CD14-positive monocyte (primary cell): ENCODE results near the gene CDH8. TPM values are rescaled to one million over a fixed set of nuclear protein-coding genes. Genes with fewer than 3 reads are reported as not detected.

ENCODE experiments used
- DNase-seq, 3 donors: peaks; one replicate each; pipeline ENCODE4 v3.0.0-alpha.2; 2011 to 2022
- H2AFZ ChIP-seq: 2 replicates; pipeline ENCODE4 v1.6.0; 2012; ENCODE audit warnings: mild to moderate bottlenecking, low read depth, low read length, inconsistent platforms; ENCODE audit not compliant: insufficient read depth, poor library complexity, severe bottlenecking
- H3K27ac ChIP-seq, 2 donors: 1 replicate in 1 of 2; 2 replicates in 1 of 2; pipeline ENCODE4 v1.5.1; 2012 to 2013; ENCODE audit warnings: low read length in 2 of 2, control low read depth in 1 of 2, inconsistent platforms in 1 of 2, low read depth in 1 of 2, mild to moderate bottlenecking in 1 of 2
- H3K27me3 ChIP-seq, 2 donors: one replicate each; pipeline versions ENCODE4 v1.6.0 to v1.6.1; 2011 to 2013; ENCODE audit warnings: low read length in 2 of 2; ENCODE audit not compliant: control insufficient read depth in 2 of 2, insufficient read depth in 2 of 2
- H3K36me3 ChIP-seq, 2 donors: replicated peaks in 1 of 2; 1 replicate in 1 of 2; 2 replicates in 1 of 2; pipeline versions ENCODE4 v1.5.1 to v1.6.1; 2012 to 2013; ENCODE audit warnings: low read length in 2 of 2, control low read depth in 1 of 2, inconsistent platforms in 1 of 2, mild to moderate bottlenecking in 1 of 2; ENCODE audit not compliant: insufficient read depth in 2 of 2, control insufficient read depth in 1 of 2
- H3K4me1 ChIP-seq, 2 donors: 1 replicate in 1 of 2; 2 replicates in 1 of 2; pipeline versions ENCODE4 v1.5.1 to v1.6.1; 2012 to 2013; ENCODE audit warnings: low read length in 2 of 2, control low read depth in 1 of 2, inconsistent platforms in 1 of 2, mild to moderate bottlenecking in 1 of 2, moderate library complexity in 1 of 2; ENCODE audit not compliant: insufficient read depth in 2 of 2, control insufficient read depth in 1 of 2
- H3K4me2 ChIP-seq: replicated peaks from 2 replicates; pipeline ENCODE3; 2012; ENCODE audit warnings: low read length, moderate library complexity, mild to moderate bottlenecking; ENCODE audit not compliant: poor library complexity, severe bottlenecking; ENCODE audit errors: extremely low read depth
- H3K4me3 ChIP-seq, 3 experiments: fragments of 200-600 bp in 1 of 3; sonication (generic) in 1 of 3; replicated peaks in 1 of 3; 1 replicate in 2 of 3; 2 replicates in 1 of 3; pipeline ENCODE4 v1.5.1; 2011 to 2013; ENCODE audit warnings: low read length in 3 of 3, mild to moderate bottlenecking in 3 of 3, control low read depth in 2 of 3, low read depth in 2 of 3, inconsistent platforms in 1 of 3, moderate library complexity in 1 of 3
- H3K79me2 ChIP-seq: 2 replicates; pipeline ENCODE4 v1.6.0; 2012; ENCODE audit warnings: mild to moderate bottlenecking, control low read depth, inconsistent platforms, low read length, moderate library complexity; ENCODE audit not compliant: insufficient read depth
- H3K9ac ChIP-seq: 2 replicates; pipeline ENCODE4 v1.6.0; 2017; ENCODE audit warnings: low read length, mild to moderate bottlenecking; ENCODE audit not compliant: insufficient read depth, poor library complexity, severe bottlenecking
- H3K9me3 ChIP-seq, 2 donors: replicated peaks in 1 of 2; 1 replicate in 1 of 2; 2 replicates in 1 of 2; pipeline versions ENCODE4 v1.5.1 to v1.6.1; 2012 to 2013; ENCODE audit warnings: low read length in 2 of 2, control low read depth in 1 of 2; ENCODE audit not compliant: control insufficient read depth in 1 of 2, insufficient read depth in 1 of 2
- H4K20me1 ChIP-seq: 2 replicates; pipeline ENCODE4 v1.6.0; 2012; ENCODE audit warnings: mild to moderate bottlenecking, low read length, control low read depth, moderate library complexity; ENCODE audit not compliant: insufficient read depth
- H3K27ac Mint-ChIP-seq, 7 donors: one replicate each; pipeline ENCODE4 v1.8.0; 2020; ENCODE audit warnings: mild to moderate bottlenecking in 7 of 7, mixed read lengths in 7 of 7, moderate library complexity in 6 of 7, inconsistent platforms in 2 of 7
- H3K27me3 Mint-ChIP-seq, 3 donors: one replicate each; pipeline ENCODE4 v1.8.0; 2021 to 2022; ENCODE audit warnings: low read depth in 3 of 3, mild to moderate bottlenecking in 3 of 3, mixed read lengths in 3 of 3, moderate library complexity in 3 of 3, inconsistent platforms in 1 of 3
- H3K36me3 Mint-ChIP-seq, 2 donors: one replicate each; pipeline ENCODE4 v1.8.0; 2020; ENCODE audit warnings: mixed read lengths in 2 of 2, inconsistent platforms in 1 of 2, mild to moderate bottlenecking in 1 of 2
- H3K4me1 Mint-ChIP-seq: one replicate; pipeline ENCODE4 v1.8.0; 2020; ENCODE audit warnings: mild to moderate bottlenecking, mixed read lengths
- H3K4me3 Mint-ChIP-seq, 2 donors: one replicate each; pipeline ENCODE4 v1.8.0; 2020; ENCODE audit warnings: mild to moderate bottlenecking in 2 of 2, mixed read lengths in 2 of 2, moderate library complexity in 1 of 2
- H3K9me3 Mint-ChIP-seq, 7 donors: one replicate each; pipeline ENCODE4 v1.8.0; 2020 to 2022; ENCODE audit warnings: mixed read lengths in 7 of 7, mild to moderate bottlenecking in 6 of 7, moderate library complexity in 6 of 7, inconsistent platforms in 2 of 7
- WGBS: methylation state at CpG from one replicate; pipeline ENCODE4 v1.1.5; 2013; ENCODE audit warnings: missing lambda C conversion rate; ENCODE audit not compliant: insufficient coverage; 5-methylcytosine and 5-hydroxymethylcytosine counted together
- intact Hi-C, 2 donors: fragments of 100-400 bp; cut with micrococcal nuclease; formaldehyde crosslinking; loops; one replicate each; pipeline versions ENCODE4 v1.15.0 to v1.15.1; 2023
- polyA plus RNA-seq, 3 donors: library from polyadenylated mRNA; depleted of rRNA in 1 of 3; unstranded in 2 of 3; stranded (reverse) in 1 of 3; fragments of 300-500 nt in 2 of 3; fragments of >200 nt in 1 of 3; fragmentation: Illumina TruSeq in 2 of 3; gene quantifications; 1 replicate in 2 of 3; 2 replicates in 1 of 3; pipeline ENCODE4 v1.2.3, GENCODE V29; 2012 to 2021
- TF ChIP-seq, protein P1 (sequence below): fragments of 200-600 bp; IDR thresholded peaks from one replicate; pipeline ENCODE4 v1.8.0; 2022; ENCODE audit warnings: antibody characterized with exemption, mild to moderate bottlenecking

The CDH8 gene
- polyA plus RNA-seq, 3 donors: not detected

GRCh38 chr16:62068747-62069146 is 32.5 kb upstream of the CDH8 start:
- peaks cover 0 to 1% (median 0%) of the 10 kb centered on the region in 3 donors for H3K27me3 Mint-ChIP-seq
- Histone ChIP-seq H3K27ac (no peak overlapping the region), H2AFZ (no peak overlapping the region), H3K36me3 (no peaks in the 10 kb centered on the region), H3K4me1 (no peaks in the 10 kb centered on the region), H3K79me2 (no peaks in the 10 kb centered on the region), H4K20me1 (no peaks in the 10 kb centered on the region), H3K4me3 (no peak overlapping the region), H3K9me3 (no peaks in the 10 kb centered on the region), H3K9ac (no peak overlapping the region), H3K4me2 (no peak overlapping the region), H3K27me3 (no peaks in the 10 kb centered on the region)
- WGBS: no CpG with 5 or more reads among the region's 1 CpG
- H3K4me1 Mint-ChIP-seq: no peaks in the 10 kb centered on the region
- no peaks in the 10 kb centered on the region for H3K36me3 Mint-ChIP-seq
- TF ChIP-seq, protein P1, sequence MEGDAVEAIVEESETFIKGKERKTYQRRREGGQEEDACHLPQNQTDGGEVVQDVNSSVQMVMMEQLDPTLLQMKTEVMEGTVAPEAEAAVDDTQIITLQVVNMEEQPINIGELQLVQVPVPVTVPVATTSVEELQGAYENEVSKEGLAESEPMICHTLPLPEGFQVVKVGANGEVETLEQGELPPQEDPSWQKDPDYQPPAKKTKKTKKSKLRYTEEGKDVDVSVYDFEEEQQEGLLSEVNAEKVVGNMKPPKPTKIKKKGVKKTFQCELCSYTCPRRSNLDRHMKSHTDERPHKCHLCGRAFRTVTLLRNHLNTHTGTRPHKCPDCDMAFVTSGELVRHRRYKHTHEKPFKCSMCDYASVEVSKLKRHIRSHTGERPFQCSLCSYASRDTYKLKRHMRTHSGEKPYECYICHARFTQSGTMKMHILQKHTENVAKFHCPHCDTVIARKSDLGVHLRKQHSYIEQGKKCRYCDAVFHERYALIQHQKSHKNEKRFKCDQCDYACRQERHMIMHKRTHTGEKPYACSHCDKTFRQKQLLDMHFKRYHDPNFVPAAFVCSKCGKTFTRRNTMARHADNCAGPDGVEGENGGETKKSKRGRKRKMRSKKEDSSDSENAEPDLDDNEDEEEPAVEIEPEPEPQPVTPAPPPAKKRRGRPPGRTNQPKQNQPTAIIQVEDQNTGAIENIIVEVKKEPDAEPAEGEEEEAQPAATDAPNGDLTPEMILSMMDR: no peak
- no peak overlapping the region for H3K27ac Mint-ChIP-seq
- peaks cover 0 to 4% (median 2%) of the 10 kb centered on the region in 7 donors for H3K9me3 Mint-ChIP-seq
- DNase-seq: no peak
- no peak overlapping the region for H3K4me3 Mint-ChIP-seq
- intact Hi-C loops: no loop called here

- DNase-seq: no peak
- Mint-ChIP-seq H3K9me3 (peaks cover 0 to 4% (median 2%) of the 10 kb centered on the region in 7 donors), H3K27me3 (peaks cover 0 to 1% (median 0%) of the 10 kb centered on the region in 3 donors), H3K27ac (no peak overlapping the region), H3K4me1 (no peaks in the 10 kb centered on the region), H3K36me3 (no peaks in the 10 kb centered on the region), H3K4me3 (no peak overlapping the region)
- no CpG with 5 or more reads among the region's 1 CpG for WGBS
- no peaks in the 10 kb centered on the region for H4K20me1 ChIP-seq
- no peak overlapping the region for H3K4me2 ChIP-seq
- TF ChIP-seq, protein P1: no peak
- H3K9ac ChIP-seq: no peak overlapping the region
- H3K79me2 ChIP-seq: no peaks in the 10 kb centered on the region
- no peak overlapping the region for H3K4me3 ChIP-seq
- H3K4me1 ChIP-seq: no peaks in the 10 kb centered on the region
- no peaks in the 10 kb centered on the region for H3K36me3 ChIP-seq
- H3K9me3 ChIP-seq: no peaks in the 10 kb centered on the region
- no peaks in the 10 kb centered on the region for H3K27me3 ChIP-seq
- H3K27ac ChIP-seq: no peak overlapping the region
- intact Hi-C loops: no loop called here
- H2AFZ ChIP-seq: no peak overlapping the region
Measured at GRCh38 chr16:62067981-62068380, 31.7 kb upstream of the CDH8 start.
